NT2/D1 (cell line): ENCODE results near the gene NDUFS6.

Experiments
- SUZ12 ChIP-seq: IDR thresholded peaks from 2 replicates; pipeline ENCODE4 v1.6.1; 2011; ENCODE audit not compliant: insufficient read length, insufficient read depth; ENCODE audit errors: extremely low read depth
- YY1 ChIP-seq: IDR thresholded peaks from 2 replicates; pipeline ENCODE4 v1.6.1; 2011; ENCODE audit not compliant: insufficient read length, insufficient read depth
- ZNF274 ChIP-seq: IDR thresholded peaks from 2 replicates; pipeline ENCODE4 v1.6.1; 2011; ENCODE audit warnings: mild to moderate bottlenecking, low read depth, low read length

- TF ChIP-seq YY1 (no peak), SUZ12 (no peak), ZNF274 (no peak)
Measured at GRCh38 chr5:1782385-1783215, 18.6 kb upstream of the NDUFS6 start.
